HPDE6-E6E7 (cell line): ENCODE measurements around the gene KARS1.
A peak's percentile ranks its signal among the peaks of the same experiment; 100 is the strongest.

Experiments
- DNase-seq: peaks from one replicate; pipeline ENCODE4 v3.0.0; 2011; ENCODE audit warnings: missing footprints; ENCODE audit errors: extremely low spot score

Gene KARS1

GRCh38 chr16:75647492-75648264, at the start of gene KARS1, which contains the start of gene TERF2IP:
TSS of gene KARS1 (minus strand) at chr16:75647665. CDS start at chr16:75647639, 26 bp downstream.
TSS of gene TERF2IP (plus strand) at chr16:75647773. CDS start at chr16:75647883, 110 bp downstream.
- DNase-seq: peak; percentile 98

- DNase-seq: no peak
Observed at GRCh38 chr16:75695708-75696107, 48.2 kb upstream of the KARS1 start.

GRCh38 chr16:75687361-75687760, 39.9 kb upstream of the KARS1 start:
- no peak for DNase-seq

- DNase-seq: no peak
Observed at GRCh38 chr16:75682308-75682707, 34.8 kb upstream of the KARS1 start.

- no peak for DNase-seq
Observed at GRCh38 chr16:75679366-75679765, 31.9 kb upstream of the KARS1 start.

DNA sequence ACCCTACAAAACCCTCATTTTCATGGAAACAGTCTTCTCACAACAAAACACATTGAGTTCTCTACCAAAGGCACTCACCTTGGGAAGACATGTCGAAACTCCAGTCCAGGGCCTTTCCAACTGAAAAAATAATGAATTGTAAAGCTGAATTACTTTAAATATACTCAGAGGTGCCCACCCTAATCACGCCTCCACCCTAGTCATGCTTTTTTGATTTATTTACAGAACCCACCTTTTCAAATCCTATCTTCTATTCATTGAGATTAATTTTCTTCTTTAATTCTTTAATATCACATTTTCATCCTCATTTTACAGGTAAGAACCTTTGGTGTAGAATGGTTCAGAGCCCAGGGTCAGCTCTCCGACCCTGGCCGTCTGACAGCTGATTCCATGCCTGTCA, 29.4 kb upstream of the KARS1 start, which contains the start of gene CPHXL2:
Gene CPHXL2 (minus strand): TSS at position 101 of the 400 bp plus-strand sequence. CDS start 10 bp downstream, at position 91.
- DNase-seq: no peak

- no peak for DNase-seq
Observed at GRCh38 chr16:75667503-75667902, 20.0 kb upstream of the KARS1 start.

DNA sequence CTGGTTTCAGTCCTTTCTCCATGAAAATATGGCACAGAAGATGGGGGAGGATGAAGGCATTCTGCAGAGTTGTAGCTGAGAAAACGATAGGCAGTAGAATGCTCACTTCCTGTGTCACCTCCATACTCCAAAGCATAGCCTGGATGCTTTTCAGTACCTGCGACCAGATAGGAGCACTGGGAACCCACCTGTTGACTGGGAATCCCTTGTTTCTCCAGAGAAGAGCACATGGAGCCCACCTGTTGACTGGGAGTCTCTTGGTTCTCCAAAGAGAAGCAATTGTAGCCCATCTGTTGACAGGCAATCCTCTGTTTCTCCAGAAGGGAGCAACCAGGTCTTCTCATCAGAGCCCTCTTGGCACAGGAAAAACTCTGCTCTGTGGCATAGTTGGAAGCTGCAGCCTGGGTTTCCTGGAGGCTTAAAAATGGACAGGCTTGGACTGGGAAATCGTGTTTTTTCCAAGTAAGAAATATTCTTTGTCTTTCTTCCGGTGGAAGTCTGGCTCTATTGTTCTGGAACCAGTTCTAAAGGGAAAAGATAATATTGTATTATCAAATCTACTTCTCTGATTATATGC, 13.3 kb upstream of the KARS1 start:
- DNase-seq: no peak

GRCh38 chr16:75660321-75660720, 12.9 kb upstream of the KARS1 start:
- DNase-seq: no peak

DNA sequence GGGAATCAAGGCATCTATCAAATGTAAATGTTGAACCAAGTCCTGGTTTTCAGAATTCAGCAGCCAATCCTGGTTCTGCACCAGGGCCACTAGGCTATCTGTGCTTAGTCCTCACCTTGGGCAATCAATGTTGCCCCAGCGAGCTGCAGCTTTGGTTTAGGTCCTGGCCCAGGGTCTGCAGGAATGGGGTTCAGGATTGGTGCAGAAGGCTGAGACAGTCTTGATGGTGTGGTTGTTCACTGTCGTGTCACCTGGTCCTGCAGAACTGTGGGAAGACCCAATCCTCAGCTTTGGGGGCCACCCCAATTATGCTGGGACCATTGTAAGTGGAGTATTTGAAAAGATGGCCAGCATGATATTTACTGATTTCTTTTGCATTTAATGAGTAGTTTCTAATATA, 10.7 kb upstream of the KARS1 start:
- DNase-seq: no peak

GRCh38 chr16:75653922-75654321, 6.5 kb upstream of the KARS1 start:
- DNase-seq: no peak

DNA sequence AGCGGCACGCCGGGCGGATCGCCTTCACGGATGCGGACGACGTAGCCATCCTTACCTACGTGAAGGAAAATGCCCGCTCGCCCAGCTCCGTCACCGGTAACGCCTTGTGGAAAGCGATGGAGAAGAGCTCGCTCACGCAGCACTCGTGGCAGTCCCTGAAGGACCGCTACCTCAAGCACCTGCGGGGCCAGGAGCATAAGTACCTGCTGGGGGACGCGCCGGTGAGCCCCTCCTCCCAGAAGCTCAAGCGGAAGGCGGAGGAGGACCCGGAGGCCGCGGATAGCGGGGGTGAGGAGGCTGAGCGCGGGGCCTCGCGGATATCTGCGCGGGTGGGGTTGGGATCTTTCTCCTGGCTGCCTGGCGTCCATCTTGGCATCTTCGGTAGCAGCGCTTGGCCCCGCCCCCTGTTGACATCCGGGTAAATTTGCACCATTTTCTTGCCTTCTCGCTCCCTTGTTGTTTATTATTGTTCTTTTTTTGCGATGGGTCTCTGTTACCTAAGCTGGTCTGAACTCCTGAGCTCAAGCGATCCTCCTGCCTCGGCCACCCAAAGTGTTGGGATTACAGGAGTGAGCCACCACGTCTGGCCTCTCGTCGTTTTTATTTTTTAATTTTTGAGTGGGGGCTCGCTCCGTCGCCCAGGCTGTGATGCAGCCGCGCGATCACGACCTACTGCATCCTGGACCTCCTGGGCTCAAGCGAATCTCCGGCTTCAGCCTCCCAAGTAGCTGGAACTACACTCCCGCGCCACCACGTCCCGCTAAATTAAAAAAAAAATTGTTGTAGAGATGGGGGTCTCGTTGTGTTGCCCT, 1.0 kb upstream of the KARS1 start:
- peak; percentile 58 for DNase-seq

DNA sequence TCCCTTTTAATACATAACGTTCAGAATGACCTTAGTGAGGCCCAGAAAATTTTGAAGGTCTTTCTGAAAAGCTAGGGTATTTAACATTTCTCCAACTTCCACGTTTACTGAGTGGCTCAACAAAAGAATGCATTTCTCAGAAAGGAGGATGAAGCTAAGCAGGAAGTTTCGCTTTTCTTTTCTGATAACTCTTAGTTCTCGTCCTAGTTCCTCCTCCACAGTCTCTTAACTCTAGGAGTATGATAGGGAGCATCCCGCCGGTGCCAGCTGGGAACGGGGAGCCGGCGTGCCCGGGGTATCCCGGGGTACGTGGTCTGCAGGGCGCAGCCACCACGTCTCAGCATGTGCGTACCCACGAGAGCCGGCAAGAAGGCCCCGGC, 363 bp downstream of the KARS1 start:
- DNase-seq: no peak

DNA sequence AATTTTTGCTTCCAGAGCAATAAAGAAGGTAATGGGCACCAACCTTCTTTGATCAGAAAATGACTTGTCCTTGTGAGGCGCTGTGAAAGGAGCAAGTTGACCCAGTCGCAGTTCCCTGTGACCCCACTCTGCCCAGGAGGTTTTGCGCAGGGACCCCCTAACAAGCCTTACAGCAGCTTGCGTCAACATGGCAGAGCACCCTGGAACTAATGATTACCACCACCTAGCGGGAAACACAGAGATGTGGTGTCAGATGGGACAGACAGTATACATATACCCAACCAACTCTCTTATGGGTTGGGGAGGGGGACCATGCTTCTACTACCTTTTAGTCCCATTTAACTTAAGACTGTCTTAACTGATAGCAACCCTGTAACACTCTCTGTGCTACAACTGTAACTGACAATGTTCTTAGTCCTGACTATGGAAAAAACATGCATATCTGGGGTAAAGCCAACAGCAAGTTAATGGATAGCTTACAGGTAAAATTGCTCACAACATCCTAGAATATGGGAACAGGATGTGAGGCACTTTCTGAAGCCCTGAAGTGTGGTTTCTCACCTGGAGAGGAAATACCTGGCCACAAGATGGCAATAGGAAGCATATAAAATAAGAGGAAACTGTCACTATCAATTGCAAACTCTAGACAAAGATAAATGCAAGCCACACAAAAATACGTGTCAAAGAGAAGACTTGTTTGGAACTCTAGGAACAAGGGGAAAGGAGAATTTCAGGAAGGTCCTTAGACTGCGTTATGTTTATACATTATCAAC, 3.0 kb downstream of the KARS1 start:
- no peak for DNase-seq

GRCh38 chr16:75640598-75640997, 6.9 kb downstream of the KARS1 start:
- DNase-seq: no peak

DNA sequence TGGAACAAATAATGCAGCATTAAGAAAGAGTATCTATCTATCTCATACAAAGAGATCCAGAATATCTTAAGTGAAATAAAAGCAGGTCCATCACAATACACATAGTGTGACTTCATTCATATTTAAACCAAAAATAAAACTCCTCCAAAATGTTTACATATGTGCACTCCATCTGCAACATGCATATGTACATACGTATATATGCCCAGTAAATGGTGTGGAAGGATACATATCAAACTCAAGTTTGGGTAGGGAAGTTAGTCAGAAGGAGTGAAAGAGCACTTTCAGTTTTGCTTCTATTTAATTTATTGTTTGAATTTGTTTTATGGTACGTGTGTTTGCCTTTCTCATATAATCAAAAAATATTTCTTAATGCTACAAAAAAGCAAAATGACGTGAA, 12.4 kb downstream of the KARS1 start:
- no peak for DNase-seq

DNA sequence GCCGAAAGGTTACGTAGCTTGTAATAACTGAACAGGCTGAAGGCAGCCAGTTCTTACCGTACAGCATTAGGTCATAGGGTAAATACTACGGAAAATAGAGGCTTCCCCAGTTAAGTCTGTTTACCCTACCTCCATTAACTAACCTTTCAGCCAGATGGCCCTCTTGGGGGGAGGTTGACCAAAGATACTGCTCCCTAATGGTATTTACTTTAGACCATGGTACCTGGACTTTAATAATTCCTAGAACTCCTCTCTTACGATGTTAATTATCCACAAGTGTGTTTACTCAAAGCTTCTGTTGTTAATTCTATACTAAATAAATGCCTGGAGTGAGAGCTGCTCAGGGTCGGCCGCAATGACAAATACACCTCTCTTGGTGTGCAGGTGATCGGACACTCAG, 14.6 kb downstream of the KARS1 start:
- DNase-seq: no peak

- DNase-seq: no peak
Observed at GRCh38 chr16:75630052-75630451, 17.4 kb downstream of the KARS1 start.

DNA sequence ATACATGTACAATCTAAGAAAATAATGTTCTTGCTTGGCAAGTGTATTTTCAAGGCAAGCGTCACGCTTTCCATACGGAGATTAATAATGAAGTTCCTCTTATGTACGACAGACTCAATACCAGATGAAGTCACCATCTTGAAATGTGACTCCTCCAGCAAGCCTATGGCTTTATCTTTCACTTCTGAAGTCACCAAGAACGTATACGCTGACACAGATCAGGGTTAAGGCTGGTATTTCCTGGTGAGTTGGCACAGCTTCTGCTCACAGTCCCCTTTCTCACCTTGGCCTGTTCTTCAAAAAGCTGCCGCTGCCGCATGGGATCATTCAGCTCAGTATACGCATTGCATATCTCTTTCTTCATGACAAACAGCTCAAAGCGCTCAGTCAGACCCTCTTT, 18.3 kb downstream of the KARS1 start:
- no peak for DNase-seq

GRCh38 chr16:75628351-75628750, 19.1 kb downstream of the KARS1 start:
- no peak for DNase-seq

DNA sequence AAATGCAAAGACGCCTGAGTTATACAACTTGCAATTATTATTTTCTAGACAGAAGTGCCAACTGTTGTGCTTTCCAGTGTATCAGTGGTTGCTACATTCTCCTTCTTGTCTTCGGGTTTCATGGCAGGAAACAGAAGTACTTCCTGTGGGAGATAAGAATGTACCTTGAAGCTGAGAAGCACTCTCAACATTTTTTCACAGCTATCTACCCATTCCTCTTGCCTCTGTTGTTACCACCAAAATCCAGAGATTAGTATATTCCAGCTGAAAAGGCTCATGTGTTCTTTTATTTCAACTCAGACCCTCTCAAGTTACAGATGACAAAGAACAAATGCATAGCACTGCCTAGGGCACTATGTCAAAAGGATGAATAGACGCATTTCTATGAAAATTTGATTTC, 19.6 kb downstream of the KARS1 start:
- DNase-seq: no peak

DNA sequence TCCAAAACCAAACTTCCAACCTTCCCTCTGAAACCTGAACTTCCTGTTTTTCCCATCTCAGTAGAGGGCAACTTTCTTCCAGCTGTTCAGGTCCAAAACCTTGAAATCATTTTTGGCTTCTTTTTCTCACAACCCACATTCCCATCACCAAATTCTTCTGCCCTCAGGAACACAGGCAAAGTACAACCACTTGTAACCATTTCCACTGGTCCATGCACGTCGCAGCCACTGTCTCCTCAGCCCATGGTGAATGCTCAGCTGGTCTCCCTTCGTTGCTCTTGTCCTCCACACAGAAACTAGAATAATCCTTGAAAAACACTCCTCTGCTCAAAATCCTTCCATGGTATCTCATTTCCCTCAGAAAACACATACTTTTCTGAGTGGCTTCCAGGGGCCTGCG, 20.7 kb downstream of the KARS1 start:
- DNase-seq: no peak
